HFFc6 (cell line): Measurements from ENCODE around the gene ANAPC2. TPM values are rescaled to one million over a fixed set of nuclear protein-coding genes. Genes with fewer than 3 reads are reported as not detected.

Experiments
- DNase-seq: peaks from one replicate; pipeline ENCODE4 v3.0.0-alpha.2; 2018
- H3K27ac Mint-ChIP-seq: 2 replicates; pipeline ENCODE4 v1.8.0; 2020; ENCODE audit warnings: mild to moderate bottlenecking, mixed read lengths
- H3K27me3 Mint-ChIP-seq: 2 replicates; pipeline ENCODE4 v1.8.0; 2021; ENCODE audit warnings: mild to moderate bottlenecking, moderate library complexity, mixed read lengths; ENCODE audit not compliant: insufficient read depth
- H3K36me3 Mint-ChIP-seq: 2 replicates; pipeline ENCODE4 v1.8.0; 2021; ENCODE audit warnings: low read depth, mixed read lengths
- H3K4me1 Mint-ChIP-seq: 2 replicates; pipeline ENCODE4 v1.8.0; 2020; ENCODE audit warnings: low read depth, mixed read lengths
- H3K4me3 Mint-ChIP-seq: 2 replicates; pipeline ENCODE4 v1.8.0; 2020; ENCODE audit warnings: mild to moderate bottlenecking, moderate library complexity, mixed read lengths
- H3K9me3 Mint-ChIP-seq: 2 replicates; pipeline ENCODE4 v1.8.0; 2020; ENCODE audit warnings: mild to moderate bottlenecking, mixed read lengths
- total RNA-seq, 6 experiments: library from RNA; stranded (reverse); fragmentation: NEBNext Ultra II Directional; extraction: Animal tissue kit (Norgen Biotek cat#: 25700); gene quantifications; 2 replicates in 1 of 6; 3 replicates in 5 of 6; pipeline ENCODE4 v1.2.3, GENCODE V29; 2021
- TF ChIP-seq, protein P1 (sequence below): fragments of 200-600 bp; sonication (generic); IDR thresholded peaks from 2 replicates; pipeline ENCODE4 v1.5.0; 2021; ENCODE audit warnings: antibody characterized with exemption, mild to moderate bottlenecking

Gene ANAPC2
- total RNA-seq, 6 experiments from 2014 or later, result 34.8 to 41.5 (median 37.4) TPM

DNA sequence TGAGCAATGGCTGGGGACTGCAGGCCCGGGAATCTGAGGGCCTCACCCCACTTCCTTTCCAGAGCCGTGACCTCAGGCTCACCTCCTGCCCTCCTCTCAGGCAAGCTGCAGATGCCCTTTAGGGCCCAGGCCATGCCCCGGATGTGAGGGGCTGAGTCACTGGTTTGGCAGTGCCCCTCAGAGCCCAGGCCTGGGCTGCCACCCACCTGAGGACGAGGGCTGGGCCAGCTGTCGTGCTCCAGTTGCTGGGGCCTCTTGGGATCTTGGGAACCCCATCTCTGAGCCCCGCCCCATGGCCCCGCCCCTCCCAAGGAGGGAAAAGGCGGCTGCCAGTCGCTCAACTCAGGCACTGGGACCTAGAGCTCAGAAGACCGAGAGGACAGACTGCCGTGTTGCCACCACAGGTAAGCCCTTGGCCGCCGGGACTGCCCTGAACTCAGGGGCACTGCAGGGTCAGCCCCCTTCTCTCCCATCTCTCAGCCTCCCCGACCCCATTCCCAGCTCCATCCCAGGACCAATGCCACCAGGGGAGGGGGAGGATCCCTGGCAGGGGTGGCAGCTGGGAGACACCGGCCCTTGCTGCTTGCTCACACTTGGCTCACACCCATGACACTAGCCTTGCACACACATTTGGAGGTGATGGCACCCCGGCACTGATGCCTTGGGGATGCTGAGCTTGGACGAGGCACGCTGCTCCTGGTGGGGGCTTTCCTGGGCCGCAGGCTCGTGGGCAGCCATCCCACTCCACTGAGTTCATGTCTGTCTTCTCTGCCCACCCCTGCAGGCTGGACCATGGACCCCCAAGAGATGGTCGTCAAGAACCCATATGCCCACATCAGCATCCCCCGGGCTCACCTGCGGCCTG is 36.7 kb upstream of the ANAPC2 start, which contains the start of gene CYSRT1:
Gene CYSRT1 (plus strand): TSS at position 345 of the 865 bp plus-strand sequence. CDS start 448 bp downstream, at position 793.
- H3K4me3 Mint-ChIP-seq, result peak within 1 kb of the TSS; percentile 81
- TF ChIP-seq, protein P1, sequence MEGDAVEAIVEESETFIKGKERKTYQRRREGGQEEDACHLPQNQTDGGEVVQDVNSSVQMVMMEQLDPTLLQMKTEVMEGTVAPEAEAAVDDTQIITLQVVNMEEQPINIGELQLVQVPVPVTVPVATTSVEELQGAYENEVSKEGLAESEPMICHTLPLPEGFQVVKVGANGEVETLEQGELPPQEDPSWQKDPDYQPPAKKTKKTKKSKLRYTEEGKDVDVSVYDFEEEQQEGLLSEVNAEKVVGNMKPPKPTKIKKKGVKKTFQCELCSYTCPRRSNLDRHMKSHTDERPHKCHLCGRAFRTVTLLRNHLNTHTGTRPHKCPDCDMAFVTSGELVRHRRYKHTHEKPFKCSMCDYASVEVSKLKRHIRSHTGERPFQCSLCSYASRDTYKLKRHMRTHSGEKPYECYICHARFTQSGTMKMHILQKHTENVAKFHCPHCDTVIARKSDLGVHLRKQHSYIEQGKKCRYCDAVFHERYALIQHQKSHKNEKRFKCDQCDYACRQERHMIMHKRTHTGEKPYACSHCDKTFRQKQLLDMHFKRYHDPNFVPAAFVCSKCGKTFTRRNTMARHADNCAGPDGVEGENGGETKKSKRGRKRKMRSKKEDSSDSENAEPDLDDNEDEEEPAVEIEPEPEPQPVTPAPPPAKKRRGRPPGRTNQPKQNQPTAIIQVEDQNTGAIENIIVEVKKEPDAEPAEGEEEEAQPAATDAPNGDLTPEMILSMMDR, result no peak
- peaks cover 7% of the 10 kb centered on the region for H3K4me1 Mint-ChIP-seq
- H3K9me3 Mint-ChIP-seq, result no peaks in the 10 kb centered on the region
- H3K27me3 Mint-ChIP-seq, result no peaks in the 10 kb centered on the region; the same call in 1 of the 2 replicates
- no peak for DNase-seq
- no peaks in the 10 kb centered on the region for H3K36me3 Mint-ChIP-seq
- peak within 1 kb of the TSS; percentile 72 for H3K27ac Mint-ChIP-seq

DNA sequence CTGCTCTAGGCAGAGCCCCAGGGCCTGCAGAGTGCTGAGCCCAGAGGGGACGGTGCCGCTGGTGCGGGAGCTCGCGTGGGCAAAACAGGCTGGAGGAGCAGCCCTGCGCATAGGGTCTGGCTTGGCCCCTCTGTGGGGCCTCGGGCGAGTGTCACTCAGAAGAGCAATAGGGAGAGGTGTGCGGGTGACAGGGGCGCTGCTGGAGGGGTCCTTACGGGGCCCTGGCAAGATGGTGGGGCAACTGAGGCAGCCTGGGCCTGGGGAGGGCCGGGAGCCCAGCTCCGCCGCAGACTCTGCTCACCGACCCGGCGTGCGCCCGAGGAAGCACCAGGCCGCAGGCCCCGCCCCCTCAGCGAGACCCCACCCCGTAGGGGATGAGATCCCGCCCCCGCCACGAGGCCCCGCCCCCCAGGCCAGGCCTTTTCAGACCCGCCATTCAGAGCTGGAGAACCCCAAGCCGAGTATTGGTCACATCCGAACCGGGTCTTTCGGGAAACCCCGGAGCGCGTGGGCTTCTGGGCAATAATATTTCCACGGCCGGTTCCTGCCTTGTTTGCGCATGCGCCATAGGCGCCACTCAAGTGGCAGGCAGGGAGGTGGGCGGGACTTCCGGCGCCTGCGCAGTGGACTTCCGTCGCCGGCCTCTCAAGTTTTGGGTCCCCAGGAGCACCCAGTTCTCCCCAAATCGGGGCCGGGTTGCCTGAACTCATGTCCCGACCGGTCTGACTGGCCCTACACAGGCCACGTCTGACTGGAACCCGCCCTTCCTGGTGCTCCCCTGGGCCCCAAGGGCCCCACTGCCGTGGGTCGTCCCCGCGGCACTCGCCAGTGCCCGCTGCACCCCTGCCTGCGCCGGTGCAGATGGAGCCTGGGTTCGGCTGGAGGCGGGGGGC is 35.0 kb upstream of the ANAPC2 start:
- H3K4me3 Mint-ChIP-seq, result peak overlapping the region; percentile 81
- H3K27ac Mint-ChIP-seq, result peak overlapping the region; percentile 73
- H3K36me3 Mint-ChIP-seq, result no peaks in the 10 kb centered on the region
- peaks cover 12% of the 10 kb centered on the region for H3K4me1 Mint-ChIP-seq
- H3K27me3 Mint-ChIP-seq, result no peaks in the 10 kb centered on the region; the same call in 1 of the 2 replicates
- H3K9me3 Mint-ChIP-seq, result no peaks in the 10 kb centered on the region
- TF ChIP-seq, protein P1, result no peak
- DNase-seq, result peak; percentile 97

DNA sequence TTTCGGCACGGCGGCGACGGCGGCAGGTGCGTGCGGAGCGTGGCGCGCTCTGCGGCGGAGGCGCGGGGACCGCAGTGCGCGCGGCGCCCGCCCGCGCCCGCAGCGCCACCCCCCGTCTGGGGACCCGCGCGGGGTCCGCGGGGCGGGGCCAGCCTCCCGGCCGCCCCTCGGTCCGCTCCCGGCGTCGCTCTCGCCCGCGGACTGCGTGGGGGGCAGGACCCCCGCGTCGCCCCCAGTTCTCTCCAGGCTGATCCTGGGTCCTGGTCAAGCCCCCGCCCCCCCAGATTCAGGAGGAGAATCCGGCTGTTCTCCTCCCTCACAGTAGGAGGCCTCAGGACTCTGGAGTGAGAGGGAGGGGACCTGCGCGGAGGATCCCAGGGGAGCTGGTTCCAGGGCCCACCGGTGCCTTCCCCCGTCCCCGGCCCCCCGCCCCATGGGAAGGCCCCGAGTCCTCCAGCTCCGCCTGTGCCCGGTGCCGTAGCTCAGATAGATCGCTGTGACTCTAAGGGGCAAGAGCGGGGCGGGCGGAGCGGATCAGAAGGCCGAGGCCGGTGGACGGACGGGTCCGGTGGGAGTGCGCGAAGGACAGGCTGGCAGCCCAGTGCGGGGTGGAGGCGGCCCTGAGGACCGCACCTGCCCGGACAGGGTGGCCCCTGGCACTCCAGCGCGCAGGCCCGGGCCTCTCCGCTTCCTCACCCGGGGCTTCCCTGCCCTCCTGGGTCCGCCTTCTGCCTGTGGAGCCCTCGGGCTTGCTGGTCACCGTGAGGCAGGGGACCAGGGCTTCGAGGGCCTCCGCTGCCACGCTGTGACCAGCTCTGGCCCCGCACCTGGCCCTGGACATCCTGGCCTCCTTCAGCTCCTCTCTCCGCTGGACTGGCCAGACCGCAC is 34.1 kb upstream of the ANAPC2 start, which contains the start of gene RNF208:
Gene RNF208 (minus strand): TSS at position 51 of the 888 bp plus-strand sequence. CDS start 1,028 bp downstream, outside the sequence.
- peaks cover 7% of the 10 kb centered on the region for H3K4me1 Mint-ChIP-seq
- peak within 1 kb of the TSS; percentile 73 for H3K27ac Mint-ChIP-seq
- H3K36me3 Mint-ChIP-seq, result no peaks in the 10 kb centered on the region
- no peaks in the 10 kb centered on the region; the same call in 1 of the 2 replicates for H3K27me3 Mint-ChIP-seq
- peak within 1 kb of the TSS; percentile 81 for H3K4me3 Mint-ChIP-seq
- H3K9me3 Mint-ChIP-seq, result no peaks in the 10 kb centered on the region
- DNase-seq, result no peak
- TF ChIP-seq, protein P1, result no peak

DNA sequence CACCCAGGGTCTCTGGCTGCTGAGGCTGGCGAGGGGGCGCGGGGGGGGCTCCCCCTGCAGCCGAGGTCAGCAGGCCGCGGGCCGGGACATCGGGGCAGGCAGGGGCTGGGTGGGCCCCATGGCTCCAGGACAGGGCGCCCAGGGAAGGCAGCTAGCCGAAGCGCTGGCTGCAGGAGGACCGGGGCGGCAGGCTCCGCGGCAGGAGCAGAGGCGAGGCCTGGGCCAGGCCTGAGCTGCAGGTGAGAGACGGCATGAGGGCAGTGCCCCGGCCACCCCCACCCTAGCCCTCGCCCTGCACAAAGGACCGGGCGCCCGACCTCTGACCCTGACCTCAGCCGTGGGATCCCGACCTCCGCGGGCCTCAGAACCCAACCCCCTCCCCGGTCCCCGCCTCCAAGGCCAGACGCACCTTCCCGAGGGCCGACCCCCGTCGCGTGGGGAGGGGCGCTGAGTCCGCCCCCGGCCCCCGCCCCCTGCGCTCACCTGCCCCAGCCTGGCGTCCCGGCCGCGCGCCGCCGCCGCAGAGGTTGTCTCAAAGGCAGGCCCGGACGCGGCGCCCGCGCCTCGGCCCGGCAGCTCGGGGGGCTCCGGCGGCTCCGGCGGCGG is 33.2 kb upstream of the ANAPC2 start:
- DNase-seq, result no peak
- H3K9me3 Mint-ChIP-seq, result no peaks in the 10 kb centered on the region
- H3K27ac Mint-ChIP-seq, result no peak overlapping the region
- H3K4me1 Mint-ChIP-seq, result peaks cover 5% of the 10 kb centered on the region; the same call in 1 of the 2 replicates
- TF ChIP-seq, protein P1, result peak; percentile 8; the same call in 1 of the 2 replicates
- H3K4me3 Mint-ChIP-seq, result no peak overlapping the region
- no peaks in the 10 kb centered on the region for H3K36me3 Mint-ChIP-seq
- no peaks in the 10 kb centered on the region; the same call in 1 of the 2 replicates for H3K27me3 Mint-ChIP-seq
